Activated CD8-positive, alpha-beta memory T cell treated with anti-CD3 and anti-CD28 coated beads for 4 hours (primary cell): ENCODE results near the gene HMCN2.

Source experiments
- DNase-seq, 2 donors: peaks; one replicate each; pipeline ENCODE4 v3.0.0-alpha.2; 2020; ENCODE audit warnings: low read depth in 2 of 2

The HMCN2 gene

DNA sequence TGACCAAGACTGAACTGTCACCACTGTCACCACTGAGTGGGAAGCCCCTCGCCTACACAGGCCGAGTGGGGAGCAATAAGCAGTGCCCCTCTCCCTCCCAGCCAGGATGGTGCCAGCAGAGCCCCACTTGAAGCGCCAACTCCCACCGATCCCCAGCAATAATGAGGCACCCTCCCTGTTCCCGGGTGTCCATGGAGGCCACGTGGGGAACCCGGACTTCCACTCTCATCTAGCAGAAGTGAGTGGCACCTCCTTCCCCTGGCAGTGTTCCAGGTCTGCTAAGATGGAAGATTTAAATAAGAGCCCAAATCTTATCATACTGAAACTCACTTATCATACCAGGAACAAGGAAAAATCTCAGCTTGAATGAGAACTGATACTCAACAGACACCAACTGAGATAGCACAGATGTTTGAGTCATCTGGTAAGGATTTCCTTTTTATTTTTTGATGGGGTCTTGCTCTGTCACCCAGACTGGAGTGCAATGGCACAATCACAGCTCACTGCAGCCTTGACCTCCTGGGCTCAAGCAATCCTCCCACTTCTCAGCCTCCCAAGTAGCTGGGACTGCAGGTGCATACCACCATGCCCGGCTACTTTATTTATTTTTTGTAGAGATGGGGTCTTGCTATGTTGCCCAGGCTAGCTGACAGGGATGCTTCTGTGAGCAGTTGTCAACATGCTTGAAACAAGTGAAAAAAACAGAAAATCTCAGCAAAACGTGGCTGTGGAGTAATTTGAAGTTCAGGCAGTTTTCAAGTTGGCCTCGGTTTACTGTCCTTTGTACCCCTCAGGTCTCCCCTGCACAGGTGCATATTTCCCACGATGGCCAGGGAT, 149.6 kb downstream of the HMCN2 start:
- no peak for DNase-seq

DNA sequence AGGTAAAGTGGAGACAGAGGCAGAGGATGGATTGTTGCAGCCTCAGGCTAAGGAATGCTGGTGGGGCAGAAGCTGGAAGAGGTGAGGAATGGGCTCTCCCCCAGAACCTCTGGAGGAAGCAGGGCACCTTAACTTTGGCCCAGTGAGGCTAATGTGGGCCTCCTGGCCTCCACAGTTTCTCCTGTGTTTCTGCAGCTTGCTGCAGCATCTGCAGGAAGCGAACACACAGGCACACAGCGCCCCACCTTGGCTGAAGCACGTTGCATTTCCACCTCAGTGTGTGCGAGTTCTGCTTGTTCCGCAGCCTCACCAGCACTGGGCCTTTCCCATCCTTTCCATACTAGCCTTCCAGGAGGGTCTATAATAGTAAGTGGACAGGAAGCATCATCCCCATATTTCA, 152.0 kb downstream of the HMCN2 start:
- DNase-seq: no peak

DNA sequence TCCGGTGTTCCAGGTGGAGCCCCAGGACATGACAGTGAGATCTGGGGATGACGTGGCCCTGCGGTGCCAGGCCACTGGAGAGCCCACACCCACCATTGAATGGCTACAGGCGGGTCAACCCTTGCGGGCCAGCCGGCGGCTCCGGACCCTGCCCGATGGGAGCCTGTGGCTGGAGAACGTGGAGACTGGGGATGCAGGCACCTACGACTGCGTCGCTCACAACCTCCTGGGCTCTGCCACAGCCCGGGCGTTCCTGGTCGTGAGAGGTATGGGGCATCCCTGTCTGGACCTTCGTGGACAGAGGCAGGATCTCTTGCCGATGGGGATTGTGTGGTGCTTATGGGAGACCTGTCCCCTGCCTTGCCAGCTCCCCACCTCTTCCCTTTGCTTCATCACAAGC, 153.2 kb downstream of the HMCN2 start:
- no peak for DNase-seq

DNA sequence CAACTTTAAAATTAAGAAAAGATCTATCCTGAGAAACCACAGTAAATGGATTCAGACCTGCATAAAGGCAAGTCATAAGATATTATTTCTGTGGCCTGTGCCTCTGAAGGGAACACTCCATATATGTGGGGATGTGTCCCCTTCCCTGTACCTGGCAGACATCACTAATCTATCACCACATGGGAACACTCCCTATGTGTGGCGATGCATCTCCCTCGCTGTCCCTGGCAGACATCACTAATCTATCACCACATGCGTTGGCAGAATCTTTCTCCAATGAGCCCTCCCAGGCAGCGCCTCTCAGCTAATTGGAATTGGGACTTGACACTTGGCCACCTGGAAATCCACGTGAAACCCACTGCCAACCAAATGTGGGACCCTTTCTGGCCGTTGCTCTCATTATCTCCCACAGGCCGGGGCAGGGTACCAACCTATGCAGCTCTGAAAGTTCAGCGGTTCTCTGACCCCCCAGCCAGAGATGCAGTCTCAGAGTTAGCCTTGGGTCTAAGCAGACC, 154.0 kb downstream of the HMCN2 start:
- DNase-seq: no peak

DNA sequence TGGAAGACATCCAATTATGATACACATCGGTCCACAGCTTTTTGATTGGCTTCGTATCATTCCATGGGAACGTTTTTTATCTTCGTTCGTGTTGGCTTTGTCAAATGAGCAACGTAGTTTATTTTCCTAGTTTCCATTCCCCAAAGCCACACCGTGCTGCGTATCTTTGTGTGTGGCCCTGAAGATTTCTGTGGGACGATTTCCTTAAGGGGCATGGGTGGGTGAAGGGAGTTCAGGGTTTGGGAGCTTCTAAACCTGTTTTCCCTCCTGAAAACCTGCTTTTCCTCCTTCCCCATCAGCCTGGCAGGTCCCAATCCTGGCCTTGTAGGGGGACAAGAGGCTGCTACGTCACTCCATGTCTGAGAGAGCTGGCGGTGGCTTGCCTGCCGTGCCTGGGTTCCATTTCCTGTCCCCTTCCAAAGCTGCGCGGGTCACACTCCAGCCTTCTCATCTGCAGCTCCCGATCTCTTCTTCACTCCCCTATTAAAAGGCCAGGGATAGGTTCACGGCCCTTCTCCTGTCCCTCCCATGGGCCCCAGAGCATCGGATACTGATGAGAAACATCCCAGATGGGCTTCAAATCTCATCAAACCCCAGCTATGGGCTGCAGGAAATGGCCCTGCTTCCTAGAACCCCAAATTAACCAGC, 155.7 kb downstream of the HMCN2 start:
- no peak for DNase-seq

DNA sequence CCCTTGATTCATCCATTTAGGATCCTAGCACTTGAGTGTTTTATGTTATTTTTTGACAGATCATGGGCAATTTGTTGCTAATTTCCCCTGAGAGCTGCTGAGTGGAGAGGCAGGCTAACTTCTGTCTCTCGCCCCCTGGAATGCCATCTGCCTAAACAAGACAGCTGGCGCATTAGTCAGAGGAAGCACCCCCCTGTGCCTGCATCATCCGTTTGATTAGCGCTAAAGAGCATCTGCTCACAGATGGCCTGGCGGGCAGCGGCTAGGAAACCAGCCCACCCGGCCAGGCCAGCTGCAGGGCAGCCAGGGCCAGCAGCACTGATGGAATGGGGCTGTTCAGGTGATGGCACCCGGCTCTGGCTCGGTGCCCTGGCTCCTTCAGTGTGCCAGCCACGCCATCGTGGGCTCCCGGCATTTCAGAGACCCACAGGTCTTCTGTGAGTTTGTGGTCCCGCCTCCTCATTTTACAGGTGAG, 156.3 kb downstream of the HMCN2 start:
- no peak for DNase-seq

DNA sequence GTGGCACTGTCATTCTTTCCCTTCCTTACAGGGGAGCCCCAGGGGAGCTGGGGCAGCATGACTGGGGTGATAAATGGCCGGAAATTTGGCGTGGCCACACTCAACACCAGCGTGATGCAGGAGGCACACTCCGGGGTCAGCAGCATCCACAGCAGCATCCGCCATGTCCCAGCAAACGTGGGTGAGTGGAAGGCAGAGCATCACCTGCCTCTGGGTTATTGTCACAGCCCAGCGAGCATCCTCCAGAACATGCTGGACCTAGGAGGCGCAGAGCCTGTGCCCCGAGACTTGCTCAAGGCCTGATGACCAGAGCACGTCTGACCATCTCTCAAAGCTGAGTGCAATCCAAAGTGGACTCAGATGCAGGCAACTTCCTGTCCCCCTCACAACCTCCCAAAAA, 157.0 kb downstream of the HMCN2 start:
- DNase-seq: no peak

DNA sequence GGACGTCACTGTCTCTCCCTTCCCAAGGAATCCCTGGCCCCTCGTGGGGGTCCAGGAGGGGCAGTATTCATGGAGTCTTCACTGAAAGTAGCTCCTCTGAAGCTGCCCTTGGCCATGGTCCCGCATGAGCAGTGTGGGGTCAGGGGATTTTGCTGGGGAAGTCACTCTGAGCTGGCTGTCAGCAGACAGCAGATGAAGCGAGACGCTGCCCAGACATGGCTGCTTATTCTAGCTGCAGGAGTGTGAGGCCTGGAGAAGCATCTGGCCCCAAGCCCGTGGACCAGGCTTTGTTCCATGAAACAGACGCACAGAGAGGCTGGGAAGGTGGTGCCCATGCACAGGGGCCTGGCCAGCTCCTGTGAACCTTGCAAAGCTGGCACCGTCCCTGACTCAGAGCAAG, 157.7 kb downstream of the HMCN2 start:
- DNase-seq: no peak

DNA sequence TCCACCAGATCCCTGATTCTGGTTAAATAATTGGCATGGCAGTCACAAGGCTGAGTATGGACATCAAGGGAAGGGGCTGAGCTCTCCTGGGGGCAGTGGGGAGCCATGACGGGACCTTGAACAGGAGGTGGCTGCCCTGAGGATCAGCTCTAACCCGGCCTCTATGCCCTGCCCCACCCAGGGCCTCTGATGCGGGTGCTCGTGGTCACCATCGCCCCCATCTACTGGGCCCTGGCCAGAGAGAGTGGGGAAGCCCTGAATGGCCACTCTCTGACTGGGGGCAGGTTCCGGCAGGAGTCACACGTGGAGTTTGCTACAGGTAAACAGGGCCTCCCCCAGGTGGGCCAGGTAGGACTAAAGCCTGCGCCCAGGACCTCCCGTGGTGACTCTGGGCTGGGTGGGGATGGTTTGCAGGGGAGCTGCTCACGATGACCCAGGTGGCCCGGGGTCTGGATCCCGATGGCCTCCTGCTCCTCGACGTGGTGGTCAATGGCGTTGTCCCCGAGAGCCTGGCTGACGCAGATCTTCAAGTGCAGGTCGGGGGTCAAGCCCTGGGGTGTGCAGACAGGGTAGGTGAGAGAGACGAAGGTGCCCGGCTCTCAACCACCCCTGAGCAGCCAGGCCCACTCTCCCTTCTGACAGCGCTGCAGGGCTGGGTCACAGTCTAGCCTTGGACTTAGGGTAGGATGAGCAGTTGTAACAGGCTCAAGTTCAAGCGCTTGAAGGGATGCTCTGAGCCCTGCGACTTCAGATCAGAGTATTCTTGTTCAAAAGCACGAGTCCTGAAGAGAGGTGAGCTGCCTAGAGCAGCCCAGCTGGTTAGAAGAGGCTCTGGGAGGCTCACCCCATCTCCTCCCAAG, 159.3 kb downstream of the HMCN2 start:
- DNase-seq: no peak

DNA sequence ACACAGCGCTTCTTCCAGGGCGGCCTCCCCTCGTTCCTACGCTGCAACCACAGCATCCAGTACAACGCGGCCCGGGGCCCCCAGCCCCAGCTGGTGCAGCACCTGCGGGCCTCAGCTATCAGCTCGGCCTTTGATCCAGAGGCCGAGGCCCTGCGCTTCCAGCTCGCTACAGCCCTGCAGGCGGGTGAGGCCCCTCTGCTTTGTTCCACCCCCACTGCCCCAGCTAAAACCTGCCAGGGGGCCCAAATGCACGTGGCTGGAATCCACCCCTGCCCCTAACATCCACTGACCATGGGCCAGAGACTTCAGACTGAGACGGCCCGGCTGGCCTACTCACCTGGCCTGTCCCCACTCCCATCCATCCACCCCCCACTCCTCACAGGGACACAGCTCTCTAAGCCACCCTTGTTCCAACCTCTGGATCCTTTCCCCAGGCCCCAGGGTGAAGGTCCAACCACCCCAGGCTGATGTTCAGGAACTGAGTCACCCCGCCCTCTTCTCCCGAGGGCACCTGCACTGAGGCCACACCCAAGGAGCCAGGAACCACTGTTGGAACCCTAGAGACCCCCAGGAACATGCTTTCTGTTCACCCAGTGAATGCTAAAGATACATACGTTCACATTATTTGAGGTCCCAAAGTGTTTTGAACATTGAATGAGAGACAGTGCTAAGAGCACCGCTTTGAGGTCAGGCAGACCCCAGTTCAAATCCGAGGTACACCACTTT, 160.3 kb downstream of the HMCN2 start:
- no peak for DNase-seq

DNA sequence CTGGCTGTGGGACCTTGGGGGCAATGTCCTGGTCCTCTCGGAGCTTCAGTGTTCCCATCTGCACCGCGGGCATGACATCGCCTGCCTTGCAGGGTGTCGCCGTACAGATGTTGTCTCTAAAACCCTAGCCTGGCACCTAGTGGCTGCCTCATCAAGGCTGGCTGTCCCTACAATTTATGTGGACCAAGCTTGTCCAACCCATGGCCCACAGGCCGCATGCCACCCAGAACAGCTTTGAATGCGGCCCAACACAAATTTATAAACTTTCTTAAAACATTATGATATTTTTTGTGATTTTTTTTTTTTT, 160.9 kb downstream of the HMCN2 start:
- no peak for DNase-seq

DNA sequence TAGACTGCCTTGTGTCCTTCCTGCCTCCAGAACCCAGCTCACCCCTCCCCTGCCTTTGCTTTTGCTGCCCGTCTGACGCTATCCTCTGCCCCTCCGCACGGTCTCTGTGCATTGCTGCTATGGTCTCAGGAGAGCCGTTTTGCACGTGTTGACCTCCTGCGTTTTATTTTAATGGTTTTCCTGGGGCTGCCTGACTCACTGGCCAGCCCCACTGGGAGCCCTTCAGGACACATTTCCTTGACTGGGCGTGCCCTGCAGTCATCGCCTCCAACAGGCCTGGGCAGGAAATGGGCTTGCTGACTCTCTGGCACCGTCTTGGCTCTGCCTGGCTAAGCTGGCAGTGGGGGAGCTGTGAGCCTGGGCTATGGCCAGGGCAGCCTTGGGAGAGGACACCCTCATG, 161.3 kb downstream of the HMCN2 start:
- DNase-seq: no peak

DNA sequence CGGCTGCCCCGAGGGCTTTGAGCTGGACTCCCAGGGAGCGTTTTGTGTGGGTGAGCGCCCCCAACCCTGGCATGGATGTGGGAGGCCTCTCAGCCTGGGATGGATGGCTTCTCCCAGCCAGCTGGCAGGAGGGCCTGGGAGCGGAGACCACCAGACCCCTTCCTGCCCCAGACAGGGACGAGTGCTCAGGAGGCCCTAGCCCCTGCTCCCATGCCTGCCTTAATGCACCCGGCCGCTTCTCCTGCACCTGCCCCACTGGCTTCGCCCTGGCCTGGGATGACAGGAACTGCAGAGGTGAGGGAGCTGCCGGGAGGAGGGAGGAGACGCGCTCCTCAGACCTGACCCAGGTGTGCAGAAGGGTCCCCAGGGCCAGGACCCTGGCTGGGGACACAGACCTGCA, 161.8 kb downstream of the HMCN2 start:
- no peak for DNase-seq

DNA sequence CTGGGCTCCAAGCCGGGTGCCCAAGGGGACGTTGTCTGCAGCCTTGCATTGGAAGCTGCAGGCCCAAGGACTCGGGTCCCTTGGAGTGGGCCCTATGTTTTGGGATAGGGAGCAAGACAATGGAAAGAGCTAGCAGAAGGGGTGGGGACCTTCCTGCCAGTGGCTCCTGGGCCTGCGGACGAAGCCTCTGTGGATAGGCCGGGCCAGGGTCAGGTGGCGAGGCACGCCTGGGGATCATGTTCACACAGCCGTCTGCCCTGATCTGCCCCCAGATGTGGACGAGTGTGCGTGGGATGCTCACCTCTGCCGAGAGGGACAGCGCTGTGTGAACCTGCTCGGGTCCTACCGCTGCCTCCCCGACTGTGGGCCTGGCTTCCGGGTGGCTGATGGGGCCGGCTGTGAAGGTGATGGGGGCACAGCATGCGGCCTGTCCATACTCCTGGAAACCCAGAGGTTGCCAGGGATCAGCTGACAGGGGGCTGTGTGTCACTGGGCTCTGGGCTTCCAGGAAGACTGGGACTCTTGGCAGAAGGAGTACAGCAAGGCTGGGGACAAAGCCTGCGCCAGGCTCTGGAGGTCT, 162.6 kb downstream of the HMCN2 start:
- DNase-seq: no peak

DNA sequence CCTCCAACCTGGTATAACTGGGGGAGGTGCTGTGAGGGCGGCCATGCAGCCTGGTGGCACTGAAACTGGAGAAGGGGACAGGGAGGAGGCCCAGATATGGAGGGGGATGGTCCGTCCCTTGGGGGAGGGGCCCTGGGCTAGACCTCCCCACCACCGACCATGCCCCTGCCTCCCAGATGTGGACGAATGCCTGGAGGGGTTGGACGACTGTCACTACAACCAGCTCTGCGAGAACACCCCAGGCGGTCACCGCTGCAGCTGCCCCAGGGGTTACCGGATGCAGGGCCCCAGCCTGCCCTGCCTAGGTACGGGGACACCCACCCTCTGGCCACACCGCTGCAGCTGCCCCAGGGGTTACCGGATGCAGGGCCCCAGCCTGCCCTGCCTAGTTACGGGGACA, 163.8 kb downstream of the HMCN2 start:
- no peak for DNase-seq

DNA sequence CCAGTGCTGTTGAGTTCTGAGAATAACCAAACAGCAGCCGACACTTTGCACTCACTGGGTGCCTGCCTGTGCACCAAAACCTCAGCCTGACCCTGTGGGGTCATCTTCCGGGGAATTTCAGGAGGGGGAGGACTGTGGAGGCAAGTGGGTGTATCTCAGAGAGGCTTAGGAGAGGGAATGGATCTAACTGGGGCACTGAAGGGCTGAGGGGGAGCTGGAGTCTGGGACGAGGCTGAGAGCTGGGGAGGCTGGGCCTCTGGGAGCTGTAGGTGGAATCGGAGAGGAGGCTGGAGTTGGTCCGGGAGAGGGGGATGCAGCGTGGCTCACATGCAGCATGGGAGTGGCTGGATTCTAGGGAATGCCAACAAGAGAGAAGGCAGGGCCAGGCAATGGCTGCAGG, 164.3 kb downstream of the HMCN2 start:
- DNase-seq: no peak

DNA sequence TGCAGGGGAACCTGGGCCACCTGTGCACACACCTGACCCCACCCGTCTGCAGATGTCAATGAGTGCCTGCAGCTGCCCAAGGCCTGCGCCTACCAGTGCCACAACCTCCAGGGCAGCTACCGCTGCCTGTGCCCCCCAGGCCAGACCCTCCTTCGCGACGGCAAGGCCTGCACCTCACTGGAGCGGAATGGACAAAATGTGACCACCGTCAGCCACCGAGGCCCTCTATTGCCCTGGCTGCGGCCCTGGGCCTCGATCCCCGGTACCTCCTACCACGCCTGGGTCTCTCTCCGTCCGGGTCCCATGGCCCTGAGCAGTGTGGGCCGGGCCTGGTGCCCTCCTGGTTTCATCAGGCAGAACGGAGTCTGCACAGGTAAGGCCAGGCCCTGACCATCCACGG, 164.7 kb downstream of the HMCN2 start:
- no peak for DNase-seq

DNA sequence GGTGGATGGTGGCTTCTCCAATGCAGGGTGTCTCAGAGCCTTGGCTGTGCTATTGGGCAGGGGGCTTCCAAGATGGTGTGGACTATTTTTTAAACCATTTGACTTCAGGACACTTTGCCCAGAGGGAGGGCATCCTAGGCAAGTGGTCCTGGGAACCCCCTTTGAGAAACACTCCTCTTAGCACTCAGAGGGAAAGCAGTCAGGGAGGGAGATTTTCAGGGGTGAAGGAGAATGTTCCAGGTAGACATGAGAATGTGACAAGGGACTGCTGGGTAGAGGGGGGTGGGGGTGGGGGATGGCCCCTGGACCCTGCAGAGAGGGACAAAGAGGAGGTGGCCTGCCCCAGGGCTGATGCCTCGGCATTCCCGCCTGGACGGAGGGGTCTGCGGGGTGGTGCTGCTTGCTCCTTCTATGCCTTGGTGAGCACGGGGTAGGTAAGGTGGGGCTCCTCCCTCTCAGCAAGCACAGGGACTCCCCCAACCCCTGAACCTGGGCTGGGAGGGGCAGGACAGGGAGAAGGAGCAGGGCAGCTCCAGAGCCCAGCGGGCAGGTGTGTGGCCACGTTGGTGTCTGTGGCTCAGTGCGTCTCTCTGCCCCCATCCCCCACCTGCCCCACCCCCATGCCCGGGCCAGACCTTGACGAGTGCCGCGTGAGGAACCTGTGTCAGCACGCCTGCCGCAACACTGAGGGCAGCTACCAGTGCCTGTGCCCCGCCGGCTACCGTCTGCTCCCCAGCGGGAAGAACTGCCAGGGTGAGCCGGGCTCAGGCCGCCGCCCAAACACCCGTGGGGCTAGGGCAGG, 165.4 kb downstream of the HMCN2 start:
- DNase-seq: no peak

DNA sequence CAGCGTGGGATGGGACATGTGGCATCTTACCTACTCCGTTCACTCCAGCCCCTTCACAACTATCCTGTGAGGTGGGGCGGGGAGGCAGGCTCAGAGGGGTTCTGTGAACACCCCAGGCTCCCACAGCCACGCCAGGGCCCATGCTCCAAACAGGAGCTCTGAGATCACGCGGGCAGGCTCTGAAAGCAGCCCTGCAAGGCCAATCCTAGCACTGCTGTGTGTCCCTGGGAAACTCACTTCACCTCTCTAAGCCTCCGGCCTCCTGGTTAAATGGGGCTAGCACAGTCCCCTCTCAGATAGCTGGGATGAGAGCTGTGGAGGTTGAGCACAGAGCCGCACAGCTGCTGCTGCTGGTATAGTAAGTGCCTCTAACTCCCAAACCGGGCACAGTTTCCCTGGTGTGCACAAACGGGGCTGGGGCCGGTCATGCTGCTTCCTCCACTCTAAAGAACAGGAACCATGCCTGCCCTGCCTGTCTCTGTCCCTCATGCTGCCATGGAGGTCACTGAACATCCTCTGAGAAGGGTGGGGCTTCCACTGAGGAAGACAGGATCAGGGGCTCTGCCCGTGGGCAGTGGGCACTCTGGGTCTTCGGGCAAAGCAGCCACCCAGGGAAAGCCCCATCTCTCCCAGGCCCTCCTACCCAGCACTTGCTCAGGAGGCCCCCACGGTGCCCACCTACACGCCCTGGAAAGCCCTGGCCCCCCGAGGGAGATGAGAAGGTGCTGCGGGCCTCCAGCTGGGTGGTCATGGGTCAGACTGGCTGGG, 166.2 kb downstream of the HMCN2 start:
- no peak for DNase-seq

DNA sequence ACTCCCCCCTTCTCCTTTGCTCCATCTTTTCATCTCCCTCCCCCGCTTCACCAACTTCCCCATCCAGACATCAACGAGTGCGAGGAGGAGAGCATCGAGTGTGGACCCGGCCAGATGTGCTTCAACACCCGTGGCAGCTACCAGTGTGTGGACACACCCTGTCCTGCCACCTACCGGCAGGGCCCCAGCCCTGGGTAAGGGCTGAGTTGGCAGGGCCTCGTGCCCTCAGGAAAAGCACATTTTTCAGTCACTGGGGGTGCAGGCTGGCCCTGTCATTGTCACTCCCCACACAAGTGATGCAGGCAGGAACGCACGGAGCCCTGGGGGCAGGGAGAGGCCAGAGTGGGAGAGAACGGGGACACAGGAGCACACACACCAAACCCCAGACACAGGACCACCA, 166.8 kb downstream of the HMCN2 start:
- no peak for DNase-seq
